Uterus (tissue), 2 donors: Measurements from ENCODE around the gene KIF26B.

ENCODE experiments used
- POLR2A ChIP-seq, 2 donors: fragments of 450-650 bp; IDR thresholded peaks; one replicate each; pipeline ENCODE4 v1.6.1; 2016; ENCODE audit warnings: antibody characterized with exemption in 2 of 2, mild to moderate bottlenecking in 1 of 2, moderate library complexity in 1 of 2
- TF ChIP-seq, protein P1 (sequence below), 4 experiments: fragments of 200-600 bp in 2 of 4; fragments of 450-650 bp in 2 of 4; sonication (generic) in 2 of 4; IDR thresholded peaks; one replicate each; pipeline ENCODE4 v1.5.1; 2016 to 2019; ENCODE audit warnings: antibody characterized with exemption in 4 of 4, mild to moderate bottlenecking in 2 of 4, moderate library complexity in 1 of 4

DNA sequence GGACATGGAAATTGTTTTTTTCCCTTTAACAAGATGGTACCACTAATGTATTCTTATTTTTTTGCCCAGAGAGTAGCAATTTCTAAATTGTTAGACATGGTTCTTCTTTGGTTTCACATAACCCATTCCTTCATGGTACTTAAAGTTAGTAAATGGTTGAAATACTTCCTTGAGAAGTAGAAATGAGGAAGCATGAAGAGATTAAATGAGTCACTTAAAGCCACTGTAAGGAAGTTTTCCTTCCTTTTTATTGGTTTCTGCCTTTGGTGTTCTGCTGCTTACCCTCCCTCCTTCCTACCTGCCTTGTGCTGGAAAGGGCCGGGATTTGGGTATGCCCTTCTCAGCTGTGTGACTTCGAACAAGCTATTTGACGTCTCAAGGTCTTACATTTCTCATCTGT lies 101.0 kb downstream of the KIF26B start:
- TF ChIP-seq, protein P1, sequence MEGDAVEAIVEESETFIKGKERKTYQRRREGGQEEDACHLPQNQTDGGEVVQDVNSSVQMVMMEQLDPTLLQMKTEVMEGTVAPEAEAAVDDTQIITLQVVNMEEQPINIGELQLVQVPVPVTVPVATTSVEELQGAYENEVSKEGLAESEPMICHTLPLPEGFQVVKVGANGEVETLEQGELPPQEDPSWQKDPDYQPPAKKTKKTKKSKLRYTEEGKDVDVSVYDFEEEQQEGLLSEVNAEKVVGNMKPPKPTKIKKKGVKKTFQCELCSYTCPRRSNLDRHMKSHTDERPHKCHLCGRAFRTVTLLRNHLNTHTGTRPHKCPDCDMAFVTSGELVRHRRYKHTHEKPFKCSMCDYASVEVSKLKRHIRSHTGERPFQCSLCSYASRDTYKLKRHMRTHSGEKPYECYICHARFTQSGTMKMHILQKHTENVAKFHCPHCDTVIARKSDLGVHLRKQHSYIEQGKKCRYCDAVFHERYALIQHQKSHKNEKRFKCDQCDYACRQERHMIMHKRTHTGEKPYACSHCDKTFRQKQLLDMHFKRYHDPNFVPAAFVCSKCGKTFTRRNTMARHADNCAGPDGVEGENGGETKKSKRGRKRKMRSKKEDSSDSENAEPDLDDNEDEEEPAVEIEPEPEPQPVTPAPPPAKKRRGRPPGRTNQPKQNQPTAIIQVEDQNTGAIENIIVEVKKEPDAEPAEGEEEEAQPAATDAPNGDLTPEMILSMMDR (IDR thresholded peaks at IDR 0.05), result no peak
- TF ChIP-seq POLR2A (IDR thresholded peaks at IDR 0.05), result no peak
